NCI-H510A treated with DMSO at 0.1 percent for 48 hours (cell line): ENCODE measurements around the gene EGLN1.
"Not testable (repeated sequence)": the region's sequence is repeated elsewhere in the genome, so short reads cannot be mapped to it uniquely, and the experiment has no call there.

Experiments used
- DNase-seq: peaks from one replicate; lab custom pipeline; 2025; lab: John Stamatoyannopoulos, UW

Gene EGLN1

GRCh38 chr1:231359113-231359512 is 63.0 kb downstream of the EGLN1 start:
- no peak for DNase-seq

- DNase-seq: peak; percentile 84
Measured at GRCh38 chr1:231357831-231358354, 64.2 kb downstream of the EGLN1 start.

GRCh38 chr1:231357187-231357772 is 64.8 kb downstream of the EGLN1 start:
- no peak for DNase-seq

GRCh38 chr1:231355171-231355570 is 66.9 kb downstream of the EGLN1 start:
- DNase-seq: no peak

GRCh38 chr1:231354330-231355020 is 67.6 kb downstream of the EGLN1 start:
- no peak for DNase-seq

- no peak for DNase-seq
Measured at GRCh38 chr1:231353086-231353485, 69.0 kb downstream of the EGLN1 start.

- DNase-seq: no peak
Measured at GRCh38 chr1:231351816-231352215, 70.3 kb downstream of the EGLN1 start.

- DNase-seq: not testable (repeated sequence)
Measured at GRCh38 chr1:231348856-231349255, 73.2 kb downstream of the EGLN1 start.

- no peak for DNase-seq
Measured at GRCh38 chr1:231348442-231348841, 73.6 kb downstream of the EGLN1 start.

- no peak for DNase-seq
Measured at GRCh38 chr1:231347961-231348360, 74.1 kb downstream of the EGLN1 start.

GRCh38 chr1:231340328-231341013 is 81.6 kb downstream of the EGLN1 start:
- DNase-seq: no peak

GRCh38 chr1:231338270-231339128 is 83.6 kb downstream of the EGLN1 start, which contains the start of gene SPRTN:
Gene SPRTN, plus strand, starts transcription at chr1:231338293. Its CDS starts 91 bp downstream, at chr1:231338384.
- DNase-seq: no peak

- peak; percentile 98 for DNase-seq
Measured at GRCh38 chr1:231337472-231338269, 84.4 kb downstream of the EGLN1 start, which contains the start of gene EXOC8. Gene EXOC8, minus strand, starts transcription at chr1:231337852. Its CDS starts 107 bp downstream, at chr1:231337745.

GRCh38 chr1:231337043-231337471 is 85.0 kb downstream of the EGLN1 start:
- no peak for DNase-seq

GRCh38 chr1:231335663-231336602 is 86.2 kb downstream of the EGLN1 start:
- no peak for DNase-seq

GRCh38 chr1:231334952-231335351 is 87.1 kb downstream of the EGLN1 start:
- no peak for DNase-seq

- DNase-seq: no peak
Measured at GRCh38 chr1:231334079-231334666, 87.9 kb downstream of the EGLN1 start.

GRCh38 chr1:231332761-231333160 is 89.3 kb downstream of the EGLN1 start:
- no peak for DNase-seq

GRCh38 chr1:231329483-231329882 is 92.6 kb downstream of the EGLN1 start:
- DNase-seq: no peak
